Measurements from ENCODE around the gene NTRK2. TPM values are rescaled to one million over a fixed set of nuclear protein-coding genes. Genes with fewer than 3 reads are reported as not detected.

Gene NTRK2
- total RNA-seq, 1 donor from 2014 or later = 0.46 TPM

DNA sequence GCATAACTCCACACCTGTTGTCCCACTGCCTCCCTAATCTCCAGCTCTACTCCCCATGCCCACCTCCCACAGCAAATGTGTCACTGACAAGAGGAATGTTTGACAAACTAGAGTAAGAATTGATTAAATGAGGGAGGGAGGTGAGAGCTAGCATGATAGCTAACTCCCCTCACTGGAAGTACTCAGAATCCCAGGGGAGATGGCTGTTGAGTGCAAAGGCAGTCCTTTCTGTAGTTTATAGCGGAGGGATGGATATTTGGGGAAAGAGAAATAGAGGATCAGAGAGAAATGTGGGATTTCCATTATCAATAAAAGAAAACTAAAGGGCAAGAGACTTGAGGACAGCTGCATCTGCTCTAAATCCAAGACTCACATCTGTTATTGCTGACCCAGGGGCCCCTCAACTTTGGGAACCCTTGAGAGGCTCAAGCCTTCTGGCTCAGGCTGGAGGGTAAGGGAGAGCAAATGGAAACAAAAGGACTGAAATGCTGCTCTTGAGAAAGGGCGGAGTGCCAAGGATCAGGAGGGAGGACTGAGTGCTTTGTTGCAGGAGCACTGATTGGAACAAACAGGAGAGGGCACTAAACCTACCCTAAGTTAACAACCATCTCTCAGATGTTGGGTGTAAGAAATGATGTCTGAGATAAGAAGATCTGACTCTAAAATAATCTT lies 372.1 kb downstream of the NTRK2 start:
- DNase-seq (ENCODE audit: low read depth) = no peak
- TF ChIP-seq, protein P1, sequence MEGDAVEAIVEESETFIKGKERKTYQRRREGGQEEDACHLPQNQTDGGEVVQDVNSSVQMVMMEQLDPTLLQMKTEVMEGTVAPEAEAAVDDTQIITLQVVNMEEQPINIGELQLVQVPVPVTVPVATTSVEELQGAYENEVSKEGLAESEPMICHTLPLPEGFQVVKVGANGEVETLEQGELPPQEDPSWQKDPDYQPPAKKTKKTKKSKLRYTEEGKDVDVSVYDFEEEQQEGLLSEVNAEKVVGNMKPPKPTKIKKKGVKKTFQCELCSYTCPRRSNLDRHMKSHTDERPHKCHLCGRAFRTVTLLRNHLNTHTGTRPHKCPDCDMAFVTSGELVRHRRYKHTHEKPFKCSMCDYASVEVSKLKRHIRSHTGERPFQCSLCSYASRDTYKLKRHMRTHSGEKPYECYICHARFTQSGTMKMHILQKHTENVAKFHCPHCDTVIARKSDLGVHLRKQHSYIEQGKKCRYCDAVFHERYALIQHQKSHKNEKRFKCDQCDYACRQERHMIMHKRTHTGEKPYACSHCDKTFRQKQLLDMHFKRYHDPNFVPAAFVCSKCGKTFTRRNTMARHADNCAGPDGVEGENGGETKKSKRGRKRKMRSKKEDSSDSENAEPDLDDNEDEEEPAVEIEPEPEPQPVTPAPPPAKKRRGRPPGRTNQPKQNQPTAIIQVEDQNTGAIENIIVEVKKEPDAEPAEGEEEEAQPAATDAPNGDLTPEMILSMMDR (conservative IDR thresholded peaks at IDR 0.05; ENCODE audit: low read depth, low read length) = no peak
- no peak overlapping the region for H3K4me3 ChIP-seq (ENCODE audit: low read depth, low read length)

DNA sequence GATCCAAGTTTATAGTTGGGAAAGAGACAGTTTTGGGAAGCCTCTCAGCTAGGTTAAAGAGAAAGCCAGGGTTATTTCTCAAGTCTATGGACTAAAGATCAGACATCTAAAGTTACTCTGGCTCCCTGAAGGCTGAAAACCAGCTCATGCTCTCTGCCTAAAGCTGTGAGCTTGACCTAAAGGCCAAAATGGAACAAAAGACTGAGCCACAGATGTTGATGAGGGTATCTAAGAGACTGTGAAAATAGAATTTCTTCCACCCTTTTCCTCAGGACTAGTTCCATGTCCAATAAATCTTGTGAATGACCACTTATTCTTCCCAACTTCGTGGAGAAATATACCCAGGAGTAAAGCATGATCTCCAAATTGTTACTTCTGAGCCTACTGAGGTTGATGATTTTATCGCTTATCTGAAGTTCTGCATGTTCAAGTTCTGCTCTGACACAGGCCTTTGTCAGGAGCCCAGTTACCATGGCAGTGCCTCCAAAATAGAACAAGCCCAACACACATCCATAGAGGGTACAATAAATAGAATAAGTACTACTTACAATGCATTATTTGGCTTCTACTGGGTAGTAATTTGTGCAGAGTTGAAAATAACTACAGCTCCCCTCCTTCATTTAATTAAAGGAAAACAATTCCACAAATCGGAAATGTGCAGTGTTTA lies 373.6 kb downstream of the NTRK2 start:
- H3K4me3 ChIP-seq (ENCODE audit: low read depth, low read length) = no peak overlapping the region
- TF ChIP-seq, protein P1 (conservative IDR thresholded peaks at IDR 0.05; ENCODE audit: low read depth, low read length) = no peak
- no peak for DNase-seq (ENCODE audit: low read depth)

DNA sequence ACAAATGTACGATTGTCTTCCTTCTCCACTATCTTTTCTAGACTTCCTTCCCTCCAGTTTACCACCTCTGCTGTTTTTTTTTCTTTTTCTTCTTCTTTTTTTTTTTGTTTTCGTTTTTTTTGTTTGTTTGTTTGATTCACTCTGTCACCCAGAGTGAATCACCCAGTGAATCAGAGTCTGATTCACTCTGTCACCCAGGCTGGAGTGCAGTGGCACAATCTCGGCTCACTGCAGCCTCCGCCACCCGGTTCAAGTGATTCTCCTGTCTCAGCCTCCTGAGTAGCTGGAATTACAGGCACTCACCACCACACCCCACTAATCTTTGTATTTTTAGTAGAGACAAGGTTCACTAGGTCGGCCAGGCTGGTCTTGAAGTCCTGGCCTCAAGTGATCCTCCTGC lies 375.7 kb downstream of the NTRK2 start:
- DNase-seq (ENCODE audit: low read depth) = no peak
- TF ChIP-seq, protein P1 (conservative IDR thresholded peaks at IDR 0.05; ENCODE audit: low read depth, low read length) = no peak
- H3K4me3 ChIP-seq (ENCODE audit: low read depth, low read length) = no peak overlapping the region

DNA sequence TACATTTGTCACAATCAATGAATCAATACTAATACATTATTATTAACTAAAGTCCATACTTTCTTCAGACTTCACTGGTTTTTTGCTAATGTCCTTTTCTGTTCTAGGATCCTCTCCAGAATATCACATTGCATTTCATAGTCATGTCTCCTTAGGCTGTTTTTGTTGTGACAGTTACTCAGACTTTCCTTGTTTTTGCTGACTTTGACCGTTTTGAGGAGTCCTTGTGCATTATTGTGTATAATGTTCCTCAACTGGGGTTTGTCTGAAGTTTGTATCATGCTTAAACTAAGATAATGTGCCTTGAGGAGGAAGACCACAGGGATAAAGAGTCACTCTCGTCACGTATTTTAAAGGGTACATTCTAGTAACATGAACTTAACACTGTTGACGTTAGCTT lies 376.9 kb downstream of the NTRK2 start:
- no peak for DNase-seq (ENCODE audit: low read depth)
- TF ChIP-seq, protein P1 (conservative IDR thresholded peaks at IDR 0.05; ENCODE audit: low read depth, low read length) = no peak
- H3K4me3 ChIP-seq (ENCODE audit: low read depth, low read length) = no peak overlapping the region

DNA sequence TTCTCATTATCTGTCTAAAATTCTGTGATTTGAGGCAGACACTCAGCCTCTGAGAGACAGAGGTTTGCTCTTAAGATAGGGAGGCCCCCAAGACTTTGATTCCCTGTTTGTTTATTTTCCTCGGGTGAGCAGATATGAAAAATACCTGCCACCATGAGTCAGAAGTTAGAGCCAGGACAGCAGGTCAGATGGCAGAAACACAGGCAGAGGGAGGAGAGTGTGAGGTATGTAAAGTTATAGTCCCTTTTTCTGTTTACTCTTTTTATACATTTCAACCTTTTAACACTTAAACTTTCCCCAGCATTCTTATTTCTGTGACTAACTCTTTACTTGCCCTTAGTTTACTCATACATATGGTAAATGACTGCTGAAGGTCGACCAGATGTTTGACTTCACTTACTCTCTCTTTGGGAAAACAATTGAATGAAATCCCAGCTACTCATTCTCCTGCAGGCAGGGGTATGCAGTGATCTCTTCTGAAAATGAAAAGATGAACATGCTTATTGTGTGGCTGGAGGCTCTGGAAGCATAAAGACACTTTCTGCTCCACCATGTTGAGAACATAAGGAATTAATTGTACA lies 383.8 kb downstream of the NTRK2 start:
- DNase-seq (ENCODE audit: low read depth) = peak; percentile 15
- TF ChIP-seq, protein P1 (conservative IDR thresholded peaks at IDR 0.05; ENCODE audit: low read depth, low read length) = no peak
- H3K4me3 ChIP-seq (ENCODE audit: low read depth, low read length) = no peak overlapping the region

DNA sequence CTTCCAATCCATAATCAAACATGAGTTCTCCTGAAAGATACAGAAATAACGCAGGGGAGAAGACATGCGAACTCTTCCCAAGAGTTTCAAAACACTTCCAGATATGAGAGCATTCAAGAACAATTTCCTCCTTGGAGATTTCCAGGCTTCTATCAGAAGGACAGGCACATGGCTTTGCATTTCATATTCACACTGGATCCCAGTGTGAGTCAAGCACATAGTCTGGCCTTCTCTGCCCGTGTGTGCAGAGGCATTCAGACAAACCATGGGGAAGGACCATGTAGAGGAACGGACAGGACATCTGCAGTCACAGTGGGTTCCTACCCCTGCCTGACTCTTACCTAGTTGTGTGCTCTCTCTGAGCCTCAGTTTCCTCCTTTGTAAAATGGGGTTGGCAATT lies 384.5 kb downstream of the NTRK2 start:
- TF ChIP-seq, protein P1 (conservative IDR thresholded peaks at IDR 0.05; ENCODE audit: low read depth, low read length) = no peak
- H3K4me3 ChIP-seq (ENCODE audit: low read depth, low read length) = no peak overlapping the region

More for the DNA sequence above, 384.5 kb downstream of the NTRK2 start:
- DNase-seq (ENCODE audit: low read depth) = no peak

Measured in epithelial cell of proximal tubule (primary cell).